AG04450 (cell line): ENCODE results near the gene CARS1. TPM values are rescaled to one million over a fixed set of nuclear protein-coding genes. Genes with fewer than 3 reads are reported as not detected.
A peak's percentile ranks its signal among the peaks of the same experiment; 100 is the strongest.

Experiments
- CTCF ChIA-PET: fragments of 300-600, 350-600 bp; formaldehyde crosslinking; extraction: SDS; loops from one replicate; lab custom pipeline; 2022; ENCODE audit warnings: antibody characterized with exemption, inconsistent platforms; lab: Charles Lee
- POLR2A ChIA-PET: fragments of 350-600 bp; formaldehyde crosslinking; extraction: SDS; loops from one replicate; lab custom pipeline; 2021; ENCODE audit warnings: antibody characterized with exemption, inconsistent platforms; lab: Yijun Ruan, JAX
- DNase-seq: peaks from one replicate; pipeline ENCODE4 v3.0.0-alpha.2; 2011; ENCODE audit warnings: low read depth, low spot score
- H3K27ac ChIP-seq: one replicate; pipeline ENCODE4 v1.5.1; 2012; ENCODE audit warnings: low read depth, low read length, control low read depth
- H3K27me3 ChIP-seq: one replicate; pipeline ENCODE4 v1.6.0; 2012; ENCODE audit warnings: low read length; ENCODE audit not compliant: control insufficient read depth, insufficient read depth
- H3K4me3 ChIP-seq: 2 replicates; pipeline ENCODE4 v1.5.1; 2011; ENCODE audit warnings: mild to moderate bottlenecking, low read depth, low read length, control low read depth
- H3K9me3 ChIP-seq: 2 replicates; pipeline ENCODE4 v1.5.1; 2012; ENCODE audit warnings: low read length; ENCODE audit not compliant: control insufficient read depth, insufficient read depth
- CTCF ChIP-seq: IDR thresholded peaks from 2 replicates; pipeline ENCODE4 v1.5.1; 2011; ENCODE audit warnings: low read depth, low read length, control low read depth, inconsistent platforms
- polyA plus RNA-seq: library from polyadenylated mRNA; depleted of rRNA; stranded (reverse); fragments of >200 nt; gene quantifications from 2 replicates; pipeline ENCODE4 v1.2.3, GENCODE V29; 2011

CARS1 gene
- polyA plus RNA-seq, 1 experiment, result 139 TPM

DNA sequence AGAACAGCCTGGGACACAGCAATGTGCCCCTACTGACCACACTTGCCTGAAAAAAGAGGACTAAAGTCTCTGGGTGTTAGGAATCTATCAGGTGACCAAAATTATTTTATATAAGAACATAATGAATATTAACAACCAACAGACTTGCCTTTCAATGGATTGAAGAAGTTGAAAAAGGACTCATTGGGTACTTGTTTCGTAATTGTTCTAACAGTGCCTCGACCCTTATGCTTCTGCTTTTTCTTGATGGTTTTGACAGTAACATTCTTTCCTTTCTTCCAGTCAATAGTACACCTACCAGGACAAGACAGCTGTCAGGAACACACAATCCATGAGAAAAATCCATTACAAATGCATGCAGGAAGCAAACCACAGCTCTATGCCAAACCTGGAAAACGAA is 99.0 kb downstream of the CARS1 start:
- POLR2A ChIA-PET, result interaction anchor here (0.7 kb wide), 1 partner anchor 12 kb away, joined by 3 read pairs; no protein-coding TSS in a partner anchor
- TF ChIP-seq CTCF, result no peak
- H3K27ac ChIP-seq, result no peak overlapping the region
- no peak for DNase-seq
- no peaks in the 10 kb centered on the region for H3K27me3 ChIP-seq
- CTCF ChIA-PET, result no interaction called here
- no peak overlapping the region for H3K4me3 ChIP-seq
- no peaks in the 10 kb centered on the region for H3K9me3 ChIP-seq

DNA sequence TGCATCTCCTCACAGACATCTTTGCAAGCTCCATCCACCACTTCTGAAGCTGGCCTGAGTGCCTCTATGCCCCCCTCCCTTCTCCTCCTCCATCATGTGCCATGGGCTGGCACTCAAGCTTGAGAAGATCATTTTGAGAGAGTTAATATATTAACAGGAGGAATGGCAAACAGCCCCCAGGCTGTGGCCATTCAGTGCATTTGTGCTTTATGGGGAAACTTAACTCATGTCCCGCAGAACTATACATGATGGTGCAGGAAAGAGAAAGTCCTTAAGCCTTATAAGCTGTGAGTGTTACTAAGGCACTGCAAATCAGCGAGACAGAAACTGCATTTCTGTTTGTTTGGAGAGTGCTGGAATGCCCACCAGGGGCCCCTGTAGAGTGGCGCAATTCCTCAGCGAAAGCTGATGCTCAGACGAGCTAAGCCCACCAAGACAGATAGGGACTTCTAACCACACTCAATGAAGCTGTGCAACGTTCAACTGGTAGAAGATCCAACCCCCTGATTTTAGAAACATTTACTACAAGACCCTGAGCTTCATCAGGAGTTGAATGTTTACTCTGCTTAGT is 101.2 kb downstream of the CARS1 start:
- no peak for DNase-seq
- H3K27ac ChIP-seq, result no peak overlapping the region
- POLR2A ChIA-PET, result interaction anchor here (0.7 kb wide), 1 partner anchor 26 kb away, joined by 3 read pairs; no protein-coding TSS in a partner anchor
- no peaks in the 10 kb centered on the region for H3K27me3 ChIP-seq
- peak; percentile 29 for TF ChIP-seq CTCF
- CTCF ChIA-PET, result interaction anchor here (0.8 to 1.3 kb wide), 5 partner anchors 16 to 34 kb away, joined by 3 to 7 read pairs (median 4); no protein-coding TSS in a partner anchor
- H3K4me3 ChIP-seq, result no peak overlapping the region
- no peaks in the 10 kb centered on the region; the same call in 1 of the 2 replicates for H3K9me3 ChIP-seq

DNA sequence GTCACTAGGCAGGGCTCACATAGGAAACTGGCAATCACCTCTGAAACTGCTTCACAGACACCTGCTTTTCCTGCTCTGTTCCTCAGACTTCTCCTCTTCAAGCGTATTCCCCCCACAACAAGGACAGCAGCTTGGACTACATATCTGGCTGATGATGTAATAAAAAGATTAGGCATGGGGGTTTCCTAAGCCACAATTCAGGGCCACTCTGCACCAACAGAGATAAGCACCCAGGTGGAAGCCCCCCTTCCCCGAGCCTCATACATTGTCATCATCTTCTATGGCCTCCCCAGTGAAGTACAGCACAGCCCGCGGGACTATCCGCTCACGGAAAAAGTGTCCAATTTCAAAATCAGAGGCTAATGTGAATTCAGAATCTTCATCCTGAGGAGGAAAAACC is 103.0 kb downstream of the CARS1 start:
- Histone ChIP-seq H3K9me3 (no peaks in the 10 kb centered on the region; the same call in 1 of the 2 replicates), H3K4me3 (no peak overlapping the region), H3K27ac (no peak overlapping the region), H3K27me3 (no peaks in the 10 kb centered on the region)
- POLR2A ChIA-PET, result no interaction called here
- TF ChIP-seq CTCF, result no peak
- CTCF ChIA-PET, result interaction anchor here (0.5 to 1.4 kb wide), 3 partner anchors 35 to 137 kb away, joined by 3 to 4 read pairs (median 3); no protein-coding TSS in a partner anchor
- DNase-seq, result no peak

GRCh38 chr11:2952290-2952689 is 104.9 kb downstream of the CARS1 start:
- ChIA-PET POLR2A (no interaction called here), CTCF (interaction anchor here (1.1 kb wide), 1 partner anchor 24 kb away, joined by 4 read pairs; no protein-coding TSS in a partner anchor)
- no peak for TF ChIP-seq CTCF
- no peaks in the 10 kb centered on the region; the same call in 1 of the 2 replicates for H3K9me3 ChIP-seq
- H3K4me3 ChIP-seq, result no peak overlapping the region
- no peak overlapping the region for H3K27ac ChIP-seq
- no peak for DNase-seq
- H3K27me3 ChIP-seq, result no peaks in the 10 kb centered on the region
